Dermis blood vessel endothelial cell (primary cell): ENCODE data around the gene CAV3. TPM values are rescaled to one million over a fixed set of nuclear protein-coding genes. Genes with fewer than 3 reads are reported as not detected.

ENCODE experiments used
- DNase-seq: peaks from one replicate; pipeline ENCODE4 v3.0.0; 2010
- total RNA-seq: library from RNA; depleted of rRNA; stranded (reverse); fragments of >200 nt; gene quantifications from 2 replicates; pipeline ENCODE4 v1.2.3, GENCODE V29; 2014

CAV3 gene
- total RNA-seq, 1 donor from 2014 or later, result not detected

DNA sequence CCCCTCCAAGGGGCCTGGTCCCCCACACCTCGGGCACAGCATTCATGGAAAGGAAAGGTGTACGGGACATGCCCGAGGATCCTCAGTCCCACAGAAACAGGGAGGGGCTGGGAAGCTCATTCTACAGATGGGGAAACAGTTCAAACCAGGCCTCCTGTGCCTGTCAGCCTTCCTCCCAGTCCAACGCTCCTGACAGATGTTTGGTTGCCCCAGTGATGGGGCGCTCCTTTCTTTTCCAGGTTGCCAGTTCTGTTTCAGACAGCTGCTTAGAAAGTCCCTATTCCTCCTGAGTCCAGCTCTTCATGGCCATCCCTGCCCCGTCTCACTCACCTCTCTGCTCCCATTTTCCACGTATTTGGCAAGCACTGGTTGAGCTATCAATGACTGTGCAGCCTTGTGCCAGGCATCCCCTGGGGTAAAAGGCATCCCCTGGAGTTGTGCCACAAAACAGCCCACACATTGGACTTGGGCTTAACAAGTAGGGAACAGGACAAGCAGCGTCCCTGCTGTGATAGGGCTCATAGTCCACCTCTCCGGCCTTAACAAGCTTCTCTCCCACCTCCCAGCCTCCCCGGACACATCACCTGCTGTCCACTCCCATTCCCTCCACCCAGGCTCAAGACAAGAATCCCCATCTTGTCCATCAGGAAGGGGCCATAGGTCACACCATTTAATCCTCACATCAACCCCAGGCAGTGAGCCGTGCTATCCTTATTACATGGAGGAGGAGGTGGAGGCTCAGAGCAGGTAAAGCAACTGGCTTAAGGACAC lies 29.2 kb downstream of the CAV3 start:
- DNase-seq, result no peak

DNA sequence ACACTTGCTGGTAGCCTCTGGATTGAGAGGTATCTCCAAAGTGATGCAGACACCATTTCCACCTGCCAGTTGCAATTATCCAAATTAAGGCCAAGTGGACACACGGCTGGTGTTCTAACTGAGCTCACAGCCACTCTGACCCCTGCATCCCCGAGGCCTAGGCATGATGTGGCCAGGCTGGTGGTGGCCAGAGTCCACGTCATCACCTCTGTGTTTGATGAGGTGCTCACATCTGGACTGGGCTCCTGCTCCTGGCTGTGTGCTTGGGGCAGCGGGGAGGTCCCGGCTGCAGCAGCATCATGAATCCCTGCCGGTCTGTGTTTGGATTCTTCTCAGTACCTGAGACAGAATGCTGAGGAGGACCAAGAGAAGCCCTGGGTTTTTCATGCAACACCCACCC lies 30.9 kb downstream of the CAV3 start:
- no peak for DNase-seq

DNA sequence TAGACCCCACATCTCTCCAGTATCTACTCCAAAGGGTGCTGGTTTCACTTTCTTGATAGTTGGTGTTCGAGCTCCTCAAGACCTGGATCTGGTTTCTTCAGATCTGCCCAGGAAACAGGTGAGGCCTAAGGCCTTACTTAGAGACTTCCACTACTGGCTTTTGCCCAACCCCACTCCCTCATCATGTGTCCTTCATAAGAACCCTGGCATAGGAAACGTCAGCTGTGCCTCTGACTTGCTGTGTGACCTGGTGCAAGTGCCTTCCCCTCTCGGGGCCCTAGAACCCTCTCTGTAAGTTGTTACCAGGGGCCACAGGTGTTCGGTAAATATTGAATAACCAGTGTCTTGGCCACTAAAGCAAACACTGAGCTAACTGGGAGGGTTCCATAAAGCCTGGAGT lies 31.9 kb downstream of the CAV3 start:
- no peak for DNase-seq

DNA sequence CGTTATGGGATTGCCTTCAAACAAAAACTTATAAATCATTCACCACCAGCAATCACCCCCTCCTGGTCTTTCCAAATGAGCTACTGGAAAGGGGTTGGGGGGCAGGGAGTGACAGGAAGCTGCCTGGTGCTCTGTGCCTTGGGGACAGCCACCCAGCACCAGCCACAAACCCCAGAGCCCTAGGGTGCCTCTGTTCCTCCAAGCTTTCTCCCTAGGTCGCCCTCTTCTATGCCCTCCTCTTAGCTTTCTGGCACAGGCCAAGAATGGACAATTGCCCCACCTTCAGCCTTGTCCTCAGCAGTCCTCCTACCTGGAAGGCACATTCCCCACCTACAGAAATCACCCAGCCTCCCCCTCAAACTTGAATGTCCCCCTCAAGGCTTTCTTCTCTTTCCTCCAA lies 32.5 kb downstream of the CAV3 start:
- DNase-seq, result no peak

DNA sequence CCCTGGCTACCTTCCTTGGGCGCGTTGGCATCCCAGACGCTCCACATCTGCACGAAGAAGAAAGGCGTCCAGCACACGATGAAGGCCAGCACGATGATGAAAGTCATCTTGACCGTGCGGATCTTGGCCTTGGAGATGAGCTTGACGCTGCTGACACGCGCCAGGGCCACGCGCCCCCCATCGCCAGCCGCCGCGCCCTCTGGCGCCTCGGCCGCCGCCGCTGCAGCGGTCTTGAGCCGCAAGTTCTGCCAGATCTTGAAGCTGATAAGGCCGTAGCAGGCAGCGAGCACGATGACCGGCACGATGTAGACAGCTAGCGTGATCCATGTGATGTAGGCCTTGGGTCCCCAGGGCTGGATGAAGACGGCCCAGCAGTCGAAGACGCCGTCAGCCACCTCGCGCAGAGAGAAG lies 33.7 kb downstream of the CAV3 start:
- DNase-seq, result no peak

DNA sequence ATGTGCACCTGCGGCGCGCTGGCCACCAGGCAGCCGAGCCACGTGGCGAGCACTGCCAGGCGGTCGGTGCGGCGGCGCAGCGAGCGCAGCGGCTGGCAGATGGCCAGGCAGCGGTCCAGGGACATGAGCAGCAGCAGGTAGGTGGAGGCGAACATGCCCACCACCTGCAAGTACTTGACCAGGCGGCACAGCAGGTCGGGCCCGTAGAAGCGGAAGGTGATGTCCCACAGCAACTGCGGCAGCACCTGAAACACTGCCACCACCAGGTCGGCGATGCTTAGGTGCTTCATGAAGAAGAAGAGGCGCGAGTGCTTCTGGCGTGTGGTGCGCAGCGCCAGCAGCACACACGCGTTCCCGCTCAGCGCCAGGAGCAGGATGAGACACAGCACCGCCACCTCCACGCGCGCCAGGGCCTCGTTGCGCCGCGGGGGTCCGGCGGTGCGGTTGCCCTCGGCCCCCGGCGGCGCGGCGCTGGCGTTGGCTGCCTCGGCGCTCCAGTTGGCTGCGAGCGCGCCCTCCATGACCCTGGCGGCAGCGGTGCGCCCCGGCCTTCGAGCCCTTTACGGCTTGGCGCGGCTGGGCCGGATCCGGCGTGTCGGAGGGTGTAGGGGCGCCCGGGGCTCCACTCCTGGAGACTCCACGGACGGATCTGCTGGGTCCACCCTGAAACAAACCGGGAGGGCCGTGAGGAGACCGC lies 34.2 kb downstream of the CAV3 start:
- DNase-seq, result peak; percentile 42

DNA sequence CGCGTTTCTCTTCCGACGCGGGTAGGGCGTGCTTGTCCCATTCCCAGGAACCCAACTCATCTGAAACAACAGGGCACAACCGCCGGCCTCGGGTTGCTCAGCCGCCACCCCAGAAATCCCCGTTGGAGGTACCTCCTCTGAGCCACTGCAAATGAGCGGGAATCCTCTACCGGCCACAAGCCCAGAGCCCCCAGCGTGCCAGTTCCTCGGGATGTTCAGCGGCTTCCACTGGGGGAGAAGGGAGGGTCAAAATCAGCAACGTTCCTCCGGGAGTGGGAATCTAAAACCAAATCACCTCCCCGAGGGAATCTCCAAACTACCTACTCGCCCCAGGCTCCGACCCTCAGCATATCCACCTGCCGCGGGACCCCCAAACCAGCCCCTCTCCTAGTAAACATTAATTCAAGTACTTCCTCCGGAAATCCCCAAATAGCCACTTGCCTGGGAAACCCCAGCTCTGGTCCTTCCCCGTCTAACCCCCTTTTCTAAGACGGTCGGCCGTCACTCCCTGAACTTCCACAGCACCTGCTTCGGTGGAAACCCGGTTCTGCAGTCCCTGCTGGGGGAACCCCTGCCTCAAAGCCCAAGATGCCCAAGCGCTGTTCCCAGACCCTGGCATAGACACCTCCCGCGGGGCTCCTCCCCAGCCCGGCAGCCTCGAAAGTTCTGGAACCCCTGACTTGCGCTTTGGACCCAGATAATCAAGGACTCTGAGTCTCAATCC lies 34.9 kb downstream of the CAV3 start:
- DNase-seq, result peak; percentile 14

DNA sequence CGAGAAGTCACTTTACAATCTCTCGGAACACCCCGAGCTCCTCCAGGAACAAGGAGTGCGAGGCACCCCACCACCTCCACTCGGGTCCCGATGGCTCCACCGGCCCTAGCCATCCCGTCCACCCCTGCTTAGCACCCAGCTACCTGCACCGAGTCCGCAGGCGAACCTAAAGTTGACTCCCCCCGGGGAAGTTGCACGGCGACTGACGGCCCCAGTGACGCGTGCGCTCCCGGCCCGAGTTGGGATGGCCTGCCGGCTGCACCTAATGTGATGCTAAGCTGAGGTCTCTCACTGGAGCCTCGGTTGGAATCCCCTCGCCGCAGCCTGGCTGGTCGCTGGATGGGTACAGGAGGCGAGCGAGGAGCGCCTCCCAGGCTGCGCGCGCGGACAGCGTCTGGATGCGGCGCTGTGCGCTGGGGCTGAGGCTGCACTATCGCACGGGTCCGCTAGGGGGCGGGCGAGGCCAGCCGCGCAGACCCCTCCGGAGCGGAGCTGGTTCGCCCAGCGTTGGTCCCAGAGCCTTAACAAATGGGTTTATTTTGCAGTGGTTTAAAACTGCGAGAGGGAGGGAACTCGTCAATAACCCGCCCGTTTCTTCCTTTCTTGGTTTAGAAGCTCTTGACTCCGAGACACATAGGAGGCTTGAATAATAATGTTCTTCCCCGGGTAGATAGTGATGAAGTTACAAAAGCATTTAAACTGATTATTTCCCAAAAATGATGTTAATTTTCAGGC lies 35.7 kb downstream of the CAV3 start, which contains the start of gene OXTR:
Gene OXTR (minus strand): TSS at position 526 of the 735 bp plus-strand sequence. CDS start 1,426 bp downstream, outside the sequence.
- DNase-seq, result peak; percentile 81

DNA sequence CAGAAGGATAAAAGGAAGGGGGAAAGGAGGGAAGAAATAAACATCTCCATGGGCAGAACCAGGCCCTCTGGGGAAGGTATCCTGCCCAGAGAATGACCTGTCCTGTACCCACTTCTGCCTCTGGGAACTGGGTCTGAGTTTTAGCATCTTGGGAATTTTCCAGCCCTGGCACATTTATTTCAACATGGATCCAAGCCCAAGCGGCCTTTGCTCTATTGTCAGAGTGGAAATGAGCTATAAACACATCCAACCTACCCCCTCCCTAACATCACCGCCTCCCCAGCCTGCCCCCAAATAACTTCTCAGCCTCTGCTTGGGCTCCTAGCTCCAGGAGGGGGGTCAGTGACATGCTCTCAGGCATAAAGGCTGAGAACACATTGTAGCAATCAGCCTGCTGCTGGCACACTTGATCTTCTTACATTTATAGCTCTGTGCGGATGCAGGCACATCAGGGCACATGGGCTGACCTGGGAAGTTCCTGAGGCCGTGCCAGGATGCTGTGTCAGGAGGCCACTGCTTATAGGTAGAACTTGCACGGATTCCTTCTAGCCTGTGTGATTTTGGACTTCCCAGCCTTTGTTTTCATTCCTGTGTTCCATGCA lies 40.4 kb downstream of the CAV3 start:
- DNase-seq, result no peak

DNA sequence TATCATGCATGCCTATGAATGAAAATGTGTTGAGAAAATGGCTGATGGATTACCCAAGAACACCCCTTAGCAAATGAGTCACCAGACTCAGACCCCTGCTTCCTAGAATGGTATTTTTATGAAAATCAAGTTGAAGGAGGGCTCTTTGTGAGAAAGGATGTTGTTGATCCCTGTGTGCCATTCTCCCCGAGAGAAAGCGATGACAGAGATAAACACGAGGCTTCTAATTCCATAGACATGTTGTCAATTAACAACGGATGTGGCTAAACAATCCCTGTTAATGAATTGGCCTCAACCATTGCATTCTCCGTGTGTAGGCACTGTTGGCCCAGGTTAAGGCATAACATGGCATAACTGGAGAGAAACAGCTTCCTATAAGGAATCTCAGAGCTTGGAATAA lies 41.6 kb downstream of the CAV3 start:
- DNase-seq, result no peak

DNA sequence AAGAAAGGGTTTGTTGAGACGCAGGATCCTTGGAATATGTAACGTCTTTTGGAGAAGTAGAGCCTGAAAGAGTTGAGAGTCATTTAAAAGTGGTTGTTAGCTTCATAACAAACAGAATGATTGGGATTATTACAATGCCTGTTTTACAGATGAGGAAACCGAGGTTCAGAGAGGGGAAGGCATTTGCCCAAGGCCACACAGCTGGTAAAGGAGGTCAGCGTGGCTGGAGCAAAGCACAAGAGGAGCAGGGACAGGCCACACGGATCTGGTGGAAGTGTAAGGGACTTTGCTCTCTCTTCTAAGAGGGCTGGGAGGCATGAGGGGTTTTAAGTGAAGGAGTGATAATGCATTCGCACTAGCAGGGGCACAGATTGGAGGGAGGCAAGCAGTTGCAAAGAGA lies 42.0 kb downstream of the CAV3 start:
- DNase-seq, result no peak

DNA sequence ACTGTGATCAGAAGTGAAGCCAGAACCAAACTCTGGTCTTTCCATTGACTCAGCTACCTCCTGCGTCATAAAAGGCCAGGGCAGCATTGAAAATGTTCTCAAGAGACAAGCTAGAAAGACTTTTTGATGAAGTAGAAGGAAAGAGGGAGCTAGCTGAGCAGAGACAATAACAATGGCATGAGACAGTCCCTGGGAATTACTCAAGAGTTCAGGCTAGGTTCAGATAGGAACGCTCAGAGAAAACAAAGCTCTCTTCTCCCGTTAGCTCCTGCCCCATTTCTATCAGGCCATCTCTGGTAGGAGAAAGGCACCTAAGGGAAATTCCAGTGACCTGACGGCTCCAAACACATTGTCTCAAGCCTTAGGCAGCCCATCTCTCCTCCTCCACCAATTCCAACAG lies 42.8 kb downstream of the CAV3 start:
- DNase-seq, result peak; percentile 22

DNA sequence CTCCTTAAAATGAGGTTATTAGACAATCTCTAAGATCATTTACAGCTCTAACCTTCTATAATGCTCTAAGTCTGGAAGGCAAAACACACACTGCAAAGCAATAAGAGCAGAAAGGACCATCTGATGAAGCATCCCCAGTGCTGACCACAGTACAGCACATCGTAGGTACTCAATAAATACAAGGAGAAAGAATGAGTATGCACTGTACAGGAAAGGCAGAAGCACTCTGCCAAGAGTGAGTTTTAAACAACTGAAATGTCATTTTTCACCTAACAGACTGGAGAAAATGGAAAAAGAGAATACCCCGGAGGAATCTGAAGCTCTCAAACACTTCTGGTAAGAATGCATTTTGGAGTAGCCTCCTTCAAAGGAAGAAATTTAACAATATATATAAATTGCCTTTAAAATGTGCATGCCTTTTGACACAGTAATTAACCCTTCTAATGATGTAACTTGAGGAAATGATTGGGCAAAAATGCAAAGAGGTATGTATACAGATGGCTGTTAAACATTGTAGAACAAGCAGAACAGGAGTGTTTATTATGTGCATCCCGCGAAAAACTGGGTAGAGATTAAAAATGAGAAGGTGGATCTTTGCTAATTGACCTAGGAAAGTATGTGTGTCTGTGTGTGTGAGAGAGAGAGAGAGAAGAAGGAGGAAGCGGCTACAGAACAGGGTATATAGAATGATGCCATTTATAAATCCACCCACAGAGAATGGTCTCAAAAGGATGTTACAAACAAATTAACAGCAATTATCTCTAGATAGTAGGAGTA lies 43.8 kb downstream of the CAV3 start:
- no peak for DNase-seq

DNA sequence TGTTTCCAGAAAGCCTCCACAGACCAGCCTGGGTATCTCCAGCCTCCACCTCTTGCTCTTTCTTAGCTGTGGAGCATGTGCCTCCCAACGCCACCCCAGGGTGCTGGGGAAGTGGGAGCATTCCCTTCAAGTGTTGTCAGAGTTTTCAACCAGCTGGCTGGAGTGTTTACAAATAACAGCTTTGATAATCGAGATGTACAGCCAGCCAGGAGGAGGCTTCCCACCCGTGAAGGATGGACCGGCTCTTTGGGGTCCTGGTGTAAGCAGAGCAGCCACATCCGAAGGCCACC lies 44.3 kb downstream of the CAV3 start:
- DNase-seq, result no peak

DNA sequence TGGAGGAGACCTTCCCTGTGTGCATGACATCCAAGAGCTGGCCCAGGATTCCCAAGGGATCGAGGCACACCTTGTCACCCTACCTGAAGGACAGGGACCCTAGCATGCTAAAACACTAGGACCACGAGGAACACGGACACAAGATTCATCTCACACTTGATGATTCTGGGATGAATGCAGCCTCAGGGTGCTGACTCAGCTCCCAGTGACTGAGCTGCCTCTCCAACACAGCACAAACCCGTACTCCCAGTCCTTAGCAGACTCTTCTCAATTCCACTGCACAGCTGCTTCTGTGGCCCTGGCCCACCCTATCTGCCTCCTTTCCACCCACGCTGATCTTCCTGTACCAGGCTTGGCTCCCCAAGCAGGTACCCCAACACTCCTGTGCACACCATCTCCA lies 44.9 kb downstream of the CAV3 start:
- no peak for DNase-seq

DNA sequence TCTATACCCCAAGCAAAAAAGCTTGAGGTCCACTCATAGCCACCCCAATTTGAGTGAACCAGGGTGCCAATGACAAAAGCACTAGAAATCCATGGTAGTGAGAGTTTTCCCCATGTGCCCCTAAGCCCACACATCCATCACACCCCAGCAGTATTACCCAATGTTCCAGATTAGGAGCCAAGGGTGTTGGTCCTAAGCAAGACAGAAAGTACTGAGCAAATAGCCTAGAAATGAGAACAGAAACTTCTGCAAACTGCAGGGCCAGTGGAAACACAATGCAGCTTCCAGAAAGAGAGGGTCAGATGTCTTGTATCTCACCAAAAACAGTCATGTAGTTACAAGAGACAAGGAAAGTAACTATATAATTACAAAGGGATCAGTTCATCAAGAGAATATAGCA lies 46.7 kb downstream of the CAV3 start:
- DNase-seq, result no peak

DNA sequence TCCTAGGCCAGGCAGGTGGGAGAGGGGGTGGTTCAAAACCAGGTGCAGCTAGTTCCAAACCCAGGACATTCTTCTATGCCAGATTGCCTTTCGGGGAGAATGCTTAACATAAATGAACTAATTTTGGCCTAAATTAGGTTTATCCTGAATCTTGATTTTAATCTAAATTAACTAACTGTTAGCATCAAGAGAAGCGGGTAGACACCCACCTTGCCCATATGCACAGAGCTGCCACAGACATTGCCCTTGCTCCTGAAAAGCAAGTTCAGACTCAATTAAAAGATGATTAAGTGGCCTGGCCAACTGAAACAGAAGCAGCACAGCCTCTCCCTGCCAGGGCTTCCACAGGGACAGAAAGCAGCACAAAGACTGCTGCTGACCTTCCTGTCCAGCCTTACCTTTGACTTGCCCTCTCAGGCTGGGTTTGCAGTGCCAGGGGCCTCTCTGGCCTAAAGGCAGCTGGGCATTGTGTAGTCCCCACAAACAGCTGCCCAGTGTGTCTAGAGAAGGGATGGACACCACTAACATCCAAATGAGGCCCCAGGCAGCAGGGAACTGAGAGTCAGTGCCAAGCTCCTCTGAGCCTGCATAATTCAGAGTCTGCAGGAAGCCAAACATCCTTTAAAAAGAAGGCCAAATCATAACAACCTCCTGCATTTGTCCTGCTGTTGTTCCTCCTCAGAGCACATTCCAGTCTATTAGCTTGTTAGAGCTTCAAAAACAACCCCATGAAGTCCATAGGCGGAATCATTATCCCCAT lies 51.3 kb downstream of the CAV3 start:
- DNase-seq, result peak; percentile 32

DNA sequence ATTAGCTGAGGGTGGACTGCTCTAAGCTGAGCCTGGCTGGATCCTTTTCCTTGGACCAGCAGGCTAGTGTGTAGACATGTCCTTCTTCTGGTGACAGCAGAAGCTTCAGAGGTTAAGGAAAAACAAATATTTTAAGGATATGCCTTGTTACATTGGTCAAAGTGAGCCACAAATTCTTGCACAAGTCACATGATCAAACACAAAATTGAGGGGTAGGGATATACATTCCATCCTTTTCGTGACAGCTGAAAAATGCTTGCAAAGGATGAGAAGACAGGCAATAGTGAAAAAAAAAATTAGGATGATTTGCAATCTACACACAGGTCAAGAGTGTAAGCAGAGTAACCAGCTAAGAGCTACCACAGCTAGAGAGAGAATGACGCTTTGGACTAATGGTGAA lies 56.9 kb downstream of the CAV3 start:
- no peak for DNase-seq

DNA sequence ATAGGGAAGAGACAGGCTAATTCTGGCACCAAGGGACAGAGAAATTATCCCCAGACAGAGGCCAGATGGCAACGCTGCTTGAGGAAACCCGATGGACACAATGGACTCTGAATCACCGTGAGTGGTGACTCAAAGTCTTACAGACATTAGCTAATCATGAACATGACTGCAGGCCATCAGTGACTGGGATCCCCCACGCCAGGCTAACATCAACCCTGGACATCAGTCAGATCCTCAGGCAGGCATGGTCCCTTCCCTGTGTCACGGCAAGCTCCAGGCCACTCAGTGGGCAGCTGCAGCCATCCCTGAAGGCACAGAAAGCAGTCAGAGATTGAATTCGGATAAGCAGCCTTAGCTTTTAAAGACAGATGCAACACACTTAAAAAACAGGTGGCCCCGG lies 59.6 kb downstream of the CAV3 start:
- peak; percentile 52 for DNase-seq

DNA sequence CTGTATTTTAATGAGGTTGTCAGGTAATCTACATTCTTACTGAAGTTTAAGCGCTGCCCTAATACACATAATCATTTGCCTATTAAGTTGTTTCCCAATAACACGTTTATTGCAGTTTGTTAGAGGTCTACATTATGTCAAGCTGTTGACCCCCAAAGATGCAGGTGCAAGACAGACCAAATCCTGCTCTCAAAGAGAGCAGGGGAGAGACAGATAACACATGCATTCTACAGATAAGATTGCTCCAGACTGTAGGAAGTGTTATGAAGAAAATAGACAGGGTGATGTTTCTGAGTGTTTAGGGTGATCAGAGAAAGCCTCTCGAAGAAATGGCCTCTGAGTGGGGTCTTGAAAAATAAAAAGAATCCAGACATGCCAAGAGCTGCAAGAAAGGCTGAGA lies 60.6 kb downstream of the CAV3 start:
- no peak for DNase-seq
